GM23338 (cell line): ENCODE data around the gene BATF2.

Source experiments
- CREB1 ChIP-seq: fragments of 250-450 bp; sonication (Bioruptor Pico); IDR thresholded peaks from 2 replicates; pipeline ENCODE4 v1.5.0; 2020; ENCODE audit warnings: low read depth, mild to moderate bottlenecking, moderate library complexity
- CTCF ChIP-seq, 2 experiments: fragments of 200-600 bp in 1 of 2; sonication (generic) in 1 of 2; conservative IDR thresholded peaks; 2 replicates each; pipeline versions ENCODE4 v1.5.1 to v1.6.1; 2016 to 2017; ENCODE audit warnings: antibody characterized with exemption in 2 of 2, low read depth in 2 of 2, mild to moderate bottlenecking in 2 of 2, moderate library complexity in 1 of 2
- EZH2 ChIP-seq: fragments of 200-600 bp; sonication (generic); IDR thresholded peaks from one replicate; pipeline ENCODE4 v1.8.0; 2017; ENCODE audit warnings: antibody characterized with exemption, mild to moderate bottlenecking, low read depth; ENCODE audit not compliant: unreplicated experiment
- EZH2phosphoT487 ChIP-seq: fragments of 200-600 bp; sonication (generic); IDR thresholded peaks from one replicate; pipeline ENCODE4 v1.8.1; 2018; ENCODE audit warnings: antibody characterized with exemption; ENCODE audit not compliant: unreplicated experiment
- JUNB ChIP-seq: IDR thresholded peaks from one replicate; pipeline ENCODE4 v1.6.1; 2016; ENCODE audit warnings: antibody characterized with exemption; ENCODE audit not compliant: unreplicated experiment
- POLR2AphosphoS5 ChIP-seq: IDR thresholded peaks from 2 replicates; pipeline ENCODE4 v1.6.1; 2016; ENCODE audit warnings: antibody characterized with exemption, low read depth
- REST ChIP-seq: IDR thresholded peaks from one replicate; pipeline ENCODE4 v1.6.1; 2018; ENCODE audit warnings: antibody characterized with exemption; ENCODE audit not compliant: unreplicated experiment
- ZNF114 ChIP-seq: fragments of 250-450 bp; sonication (Bioruptor Pico); IDR thresholded peaks from 2 replicates; pipeline ENCODE4 v1.5.0; 2020; ENCODE audit warnings: mild to moderate bottlenecking, moderate library complexity
- ZNF331 ChIP-seq: fragments of 250-450 bp; sonication (Bioruptor Pico); IDR thresholded peaks from 2 replicates; pipeline ENCODE4 v1.5.0; 2020; ENCODE audit warnings: low read depth, mild to moderate bottlenecking, moderate library complexity

- TF ChIP-seq CTCF (conservative IDR thresholded peaks at IDR 0.05; ENCODE audit: low read depth in 2 of 2) (peak; percentile 52 to 58), ZNF331 (CRISPR knock-in tag) (no peak), POLR2AphosphoS5 (peak; percentile 71), REST (no peak), EZH2 (no peak), CREB1 (CRISPR knock-in tag) (peak; percentile 28; the same call in 1 of the 2 replicates), EZH2phosphoT487 (no peak), JUNB (peak; percentile 93), ZNF114 (CRISPR knock-in tag) (no peak)
Observed at GRCh38 chr11:65027213-65028067, 30.7 kb upstream of the BATF2 start, which contains the start of gene SNX15.
